GM12874 (cell line): ENCODE measurements around the gene PRXL2C.

ENCODE experiments used
- CTCF ChIP-seq: IDR thresholded peaks from 2 replicates; pipeline ENCODE4 v1.5.1; 2011; ENCODE audit warnings: low read depth, mild to moderate bottlenecking, control low read depth, low read length, moderate library complexity; ENCODE audit not compliant: insufficient read depth

The PRXL2C gene

DNA sequence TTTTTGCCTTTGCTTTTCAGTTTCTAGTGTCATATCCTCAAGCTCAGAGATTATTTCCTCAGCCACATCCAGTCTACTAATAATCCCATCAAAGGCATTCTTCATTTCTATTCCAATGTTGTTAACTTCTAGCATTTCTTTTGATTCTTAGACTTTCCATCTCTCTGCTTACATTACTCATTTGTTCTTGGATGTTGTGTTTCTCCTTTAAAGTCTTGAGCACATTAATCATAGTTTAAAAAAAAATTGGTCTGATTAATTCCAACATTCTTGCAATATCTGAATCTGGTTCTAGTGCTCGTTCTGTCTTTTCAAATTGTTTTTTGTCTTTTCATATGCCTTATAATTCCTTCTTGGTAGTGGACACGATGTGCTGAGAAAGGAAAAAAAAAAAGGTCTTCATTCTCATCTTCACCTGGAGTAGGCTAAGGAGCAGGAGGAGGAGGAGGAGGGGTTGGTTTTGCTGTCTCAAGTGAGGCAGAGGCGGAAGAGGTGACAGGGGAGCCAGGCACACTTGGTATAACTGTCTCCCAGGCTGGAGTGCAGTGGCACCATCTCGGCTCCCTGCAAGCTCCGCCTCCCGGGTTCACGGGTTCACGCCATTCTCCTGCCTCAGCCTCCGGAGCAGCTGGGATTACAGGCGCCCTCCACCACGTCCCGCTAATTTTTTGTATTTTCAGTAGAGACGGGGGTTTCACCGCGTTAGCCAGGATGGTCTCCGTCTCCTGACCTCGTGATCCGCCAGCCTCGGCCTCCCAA lies 16.3 kb downstream of the PRXL2C start:
- TF ChIP-seq CTCF: no peak

DNA sequence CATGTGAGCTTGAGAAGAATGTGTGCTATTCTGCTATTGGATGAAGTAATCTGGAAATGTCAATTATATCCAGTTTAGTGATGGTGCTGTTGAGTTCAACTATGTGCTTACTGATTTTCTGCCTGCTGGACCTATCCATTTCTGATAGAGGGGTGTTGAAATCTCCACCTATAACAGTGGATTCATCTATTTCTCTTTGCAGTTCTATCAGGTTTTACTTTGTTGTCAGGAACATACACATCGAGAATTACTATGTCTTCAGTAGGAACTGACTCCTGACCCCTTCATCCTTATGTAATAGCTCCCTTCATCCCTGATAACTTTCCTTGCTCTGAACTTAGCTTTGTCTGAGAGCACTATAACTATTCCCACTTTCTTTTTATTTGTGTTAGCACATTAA lies 18.7 kb downstream of the PRXL2C start:
- TF ChIP-seq CTCF: no peak

DNA sequence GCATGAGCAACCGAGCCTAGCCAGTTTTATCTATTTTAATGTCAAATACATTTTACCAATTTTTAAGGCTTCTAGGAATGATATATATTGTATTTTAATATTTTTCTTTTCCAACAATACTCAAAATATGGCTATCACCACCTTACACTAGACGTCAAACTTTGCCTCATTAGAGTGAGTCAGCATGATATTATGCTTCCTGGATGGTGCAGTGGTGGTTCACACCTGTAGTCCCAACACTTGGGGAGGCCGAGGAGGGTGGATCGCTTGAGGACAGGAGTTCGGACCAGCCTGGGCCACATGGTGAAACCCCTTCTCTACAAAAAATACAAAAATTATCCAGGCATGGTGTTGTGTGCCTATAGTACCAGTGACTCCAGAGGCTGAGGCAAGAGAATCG lies 28.2 kb downstream of the PRXL2C start:
- TF ChIP-seq CTCF: no peak

GRCh38 chr9:96621618-96622017 lies 33.5 kb downstream of the PRXL2C start:
- no peak for TF ChIP-seq CTCF

- TF ChIP-seq CTCF: no peak
Observed at GRCh38 chr9:96620832-96621269, 34.3 kb downstream of the PRXL2C start.

DNA sequence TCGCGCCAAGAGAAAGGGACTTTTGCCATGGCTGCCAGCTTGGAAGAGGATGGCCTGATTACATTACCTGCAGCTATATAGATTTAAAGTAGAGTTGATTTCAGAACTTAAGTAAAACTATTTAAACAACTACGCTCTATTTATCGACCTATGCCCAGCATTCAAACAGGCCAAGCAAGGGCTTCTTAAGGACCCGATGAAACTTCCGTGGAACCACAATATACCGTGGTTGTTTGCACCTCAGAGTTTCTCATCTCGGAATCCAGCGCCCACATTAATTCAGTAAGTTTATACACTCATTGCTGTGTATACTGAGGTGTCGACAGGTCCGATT lies 35.0 kb downstream of the PRXL2C start:
- no peak for TF ChIP-seq CTCF

DNA sequence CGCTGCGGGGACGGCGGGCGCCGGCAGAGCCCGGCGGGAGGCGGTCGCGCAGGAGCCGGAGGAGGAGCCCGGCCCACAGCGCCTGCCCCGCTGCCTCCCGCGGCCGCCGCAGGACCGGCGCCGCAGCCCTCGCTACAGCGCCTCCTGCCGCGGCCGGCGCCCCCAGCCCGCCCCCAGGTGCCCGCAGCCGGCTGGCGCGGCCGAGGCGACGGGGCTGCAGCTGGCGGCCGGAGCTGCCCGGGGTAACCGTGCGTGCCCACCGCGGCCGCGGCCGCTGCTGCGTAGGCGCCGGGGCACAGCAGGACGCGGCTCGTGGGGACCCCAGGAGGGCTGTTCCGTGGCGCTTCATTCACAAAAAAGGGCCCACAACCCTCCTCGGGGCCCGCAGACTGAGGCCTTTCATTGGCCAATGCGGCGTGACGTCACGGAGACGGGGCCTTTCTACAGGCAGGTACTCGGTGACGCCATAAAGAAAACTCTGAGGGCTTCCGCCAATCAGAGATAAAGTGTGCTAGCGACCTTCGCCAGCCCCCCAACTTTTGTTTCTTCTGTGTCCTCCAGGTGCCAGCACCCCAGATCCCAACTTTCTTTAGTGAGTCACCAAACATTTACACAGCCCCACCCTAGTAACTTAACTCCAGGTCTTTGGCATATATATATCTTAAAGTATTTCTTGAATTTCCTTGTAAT lies 35.5 kb downstream of the PRXL2C start, which contains the start of gene CDC14B:
Gene CDC14B, minus strand, starts transcription at position 353 of the 690 bp plus-strand sequence. CDS start 465 bp downstream, outside the sequence.
- TF ChIP-seq CTCF: 0 out of 2 replicates have a peak, but pooled peaks have one; percentile 13
